Measurements from ENCODE around the gene NAT16. TPM values are rescaled to one million over a fixed set of nuclear protein-coding genes. Genes with fewer than 3 reads are reported as not detected.
A peak's percentile ranks its signal among the peaks of the same experiment; 100 is the strongest.

NAT16 gene
- total and polyA plus RNA-seq, 9 of the 15 experiments (the other 6 are each of a cell fraction or from before 2014, with no cell fraction given), result 0.04 TPM; not detected in 8

GRCh38 chr7:101185258-101185839 lies 5.3 kb upstream of the NAT16 start:
- in situ Hi-C loops (cut with MboI) (no loop called here), intact Hi-C loops (cut with micrococcal nuclease) (loop anchor here (5.0 kb wide), 1 partner anchor 288 kb away; the partner anchor contains the start of gene ACHE)
- Histone ChIP-seq H3K4me3 (no peak overlapping the region), H3K27ac (ENCODE audit: extremely low read depth, low read depth, low read length) (no peak overlapping the region), H2AFZ (ENCODE audit: low read depth, low read length) (no peak overlapping the region), H3K9me3 (replicated peaks; ENCODE audit: control insufficient read depth, insufficient read depth, low read depth, low read length) (no peaks in the 10 kb centered on the region), H4K20me1 (replicated peaks; ENCODE audit: control insufficient read depth, insufficient read depth, low read length) (no peaks in the 10 kb centered on the region), H3K9me1 (ENCODE audit: control insufficient read depth, insufficient read depth, low read length) (no peaks in the 10 kb centered on the region), H3K4me1 (replicated peaks in 1 of 2; ENCODE audit: control insufficient read depth in 2 of 2, insufficient read depth in 2 of 2, low read length in 2 of 2) (peaks cover 6 to 7% of the 10 kb centered on the region in 2 experiments; a peak in 3 of 5 replicates), H3K79me2 (ENCODE audit: control insufficient read depth, insufficient read depth, low read length) (no peaks in the 10 kb centered on the region), H3K27me3 (ENCODE audit: control insufficient read depth in 2 of 2, insufficient read depth in 2 of 2, low read length in 2 of 2) (peaks cover 2 to 6% of the 10 kb centered on the region in 2 experiments; a peak in 3 of 5 replicates), H3K4me2 (ENCODE audit: insufficient read depth, low read length) (no peak overlapping the region), H3K9ac (ENCODE audit: insufficient read depth in 1 of 2, low read depth in 2 of 2, low read length in 2 of 2) (no peak overlapping the region), H3K36me3 (ENCODE audit: control insufficient read depth, insufficient read depth, low read length) (no peaks in the 10 kb centered on the region)
- ChIA-PET POLR2A (interaction anchor here (0.9 to 1.5 kb wide), 3 partner anchors 9 to 91 kb away, joined by 3 to 7 read pairs (median 5); no protein-coding TSS in a partner anchor), CTCF (ENCODE audit: low intra/inter-chr PET ratio) (no interaction called here)
- no peak for ATAC-seq
- 31% methylated on average over 5 of the region's 5 CpGs for WGBS (ENCODE audit: insufficient coverage, low coverage, missing lambda C conversion rate)
- DNase-seq (ENCODE audit: extremely low read depth in 1 of 4, low spot score in 3 of 4), result peak in 2 of 4 experiments; percentile 27 to 42
- FAIRE-seq, result no peak
- no TSS peak for BruUV-seq (replicated peaks)
- peak; percentile 69 for TF ChIP-seq TCF3 (CRISPR knock-in tag; IDR thresholded peaks at IDR 0.05)
- peak; percentile 62; the same call in 1 of the 2 replicates for TF ChIP-seq SMARCA4 (IDR thresholded peaks at IDR 0.05)
- peak; percentile 34; the same call in 1 of the 2 replicates for TF ChIP-seq CBFA2T2 (conservative IDR thresholded peaks at IDR 0.05)
- no peak for TF ChIP-seq MAFF (IDR thresholded peaks at IDR 0.05; ENCODE audit: low read length)
- no peak for TF ChIP-seq FOXJ2 (tag; IDR thresholded peaks at IDR 0.05)
- TF ChIP-seq LCOR (CRISPR knock-in tag; IDR thresholded peaks at IDR 0.05), result 0 out of 2 replicates have a peak, but pooled peaks have one; percentile 31
- TF ChIP-seq MITF (IDR thresholded peaks at IDR 0.05), result 0 out of 2 replicates have a peak, but pooled peaks have one; percentile 37
- TF ChIP-seq FOS (IDR thresholded peaks at IDR 0.05; ENCODE audit: extremely low read depth, insufficient read length), result peak; percentile 15
- TF ChIP-seq JUN (IDR thresholded peaks at IDR 0.05; ENCODE audit: borderline replicate concordance, low read depth, low read length), result peak; percentile 72; the same call in 1 of the 2 replicates
- no peak for TF ChIP-seq JUN (CRISPR knock-in tag; IDR thresholded peaks at IDR 0.05; ENCODE audit: borderline replicate concordance)
- no peak for TF ChIP-seq ELK1 (CRISPR knock-in tag; IDR thresholded peaks at IDR 0.05)
- no peak for TF ChIP-seq STAT6 (CRISPR knock-in tag; IDR thresholded peaks at IDR 0.05)
- TF ChIP-seq DPF2 (IDR thresholded peaks at IDR 0.05), result peak; percentile 47; the same call in 1 of the 2 replicates
